H9 (cell line): ENCODE data around the gene RNLS. TPM values are rescaled to one million over a fixed set of nuclear protein-coding genes. Genes with fewer than 3 reads are reported as not detected.

ENCODE experiments used
- DNase-seq: peaks from one replicate; pipeline ENCODE4 v3.0.0-alpha.2; 2017
- H2AFZ ChIP-seq: one replicate; pipeline ENCODE4 v1.6.1; 2013; ENCODE audit warnings: mild to moderate bottlenecking, low read length, control low read depth, moderate library complexity
- H2AK5ac ChIP-seq: 2 replicates; pipeline ENCODE4 v1.6.1; 2013; ENCODE audit warnings: low read length, control low read depth, mixed read lengths; ENCODE audit not compliant: insufficient read length
- H2BK120ac ChIP-seq: one replicate; pipeline ENCODE4 v1.6.1; 2013; ENCODE audit warnings: low read depth, mild to moderate bottlenecking, low read length, control low read depth, inconsistent platforms; ENCODE audit not compliant: poor library complexity, severe bottlenecking
- H2BK12ac ChIP-seq: 2 replicates; pipeline ENCODE4 v1.6.1; 2013; ENCODE audit warnings: low read length, control low read depth, mixed read lengths, low read depth; ENCODE audit not compliant: insufficient read length
- H2BK15ac ChIP-seq: 2 replicates; pipeline ENCODE4 v1.6.1; 2013; ENCODE audit warnings: low read depth, low read length, control low read depth
- H2BK20ac ChIP-seq: one replicate; pipeline ENCODE4 v1.6.1; 2013; ENCODE audit warnings: low read depth, mild to moderate bottlenecking, low read length, control low read depth, inconsistent platforms; ENCODE audit not compliant: poor library complexity, severe bottlenecking
- H2BK5ac ChIP-seq: 2 replicates; pipeline ENCODE4 v1.6.1; 2013; ENCODE audit warnings: low read length, control low read depth, mixed read lengths; ENCODE audit not compliant: insufficient read length
- H3K14ac ChIP-seq: 2 replicates; pipeline ENCODE4 v1.6.1; 2013; ENCODE audit warnings: low read length, control low read depth; ENCODE audit not compliant: insufficient read depth
- H3K18ac ChIP-seq: 2 replicates; pipeline ENCODE4 v1.6.1; 2013; ENCODE audit warnings: low read depth, mild to moderate bottlenecking, mixed read lengths, low read length, control low read depth; ENCODE audit not compliant: insufficient read length
- H3K23ac ChIP-seq: 2 replicates; pipeline ENCODE4 v1.6.1; 2013; ENCODE audit warnings: low read length, control low read depth, mixed read lengths, low read depth; ENCODE audit not compliant: insufficient read length
- H3K23me2 ChIP-seq: 2 replicates; pipeline ENCODE4 v1.6.1; 2013; ENCODE audit warnings: low read depth, mild to moderate bottlenecking, mixed read lengths, low read length, control low read depth; ENCODE audit not compliant: insufficient read length, poor library complexity, severe bottlenecking
- H3K27ac ChIP-seq: 2 replicates; pipeline ENCODE4 v1.5.1; 2013; ENCODE audit warnings: low read length, control low read depth, mixed read lengths, low read depth; ENCODE audit not compliant: insufficient read length
- H3K27me3 ChIP-seq: 2 replicates; pipeline ENCODE4 v1.6.1; 2013; ENCODE audit warnings: low read length, control low read depth, inconsistent platforms; ENCODE audit not compliant: insufficient read depth
- H3K4ac ChIP-seq: 2 replicates; pipeline ENCODE4 v1.6.1; 2013; ENCODE audit warnings: low read depth, mild to moderate bottlenecking, control low read depth, inconsistent platforms, low read length, moderate library complexity
- H3K4me1 ChIP-seq: 2 replicates; pipeline ENCODE4 v1.6.1; 2013; ENCODE audit warnings: low read length, control low read depth, inconsistent platforms; ENCODE audit not compliant: insufficient read depth
- H3K4me2 ChIP-seq: 2 replicates; pipeline ENCODE4 v1.6.1; 2013; ENCODE audit warnings: low read length, control low read depth, mixed read lengths; ENCODE audit not compliant: insufficient read length, insufficient read depth
- H3K56ac ChIP-seq: 2 replicates; pipeline ENCODE4 v1.6.1; 2013; ENCODE audit warnings: low read depth, mild to moderate bottlenecking, mixed read lengths, low read length, control low read depth; ENCODE audit not compliant: insufficient read length
- H3K79me1 ChIP-seq: 2 replicates; pipeline ENCODE4 v1.6.1; 2013; ENCODE audit warnings: low read depth, mild to moderate bottlenecking, moderate library complexity, low read length, control low read depth, inconsistent platforms; ENCODE audit not compliant: insufficient read depth, poor library complexity, severe bottlenecking
- H3K79me2 ChIP-seq: 2 replicates; pipeline ENCODE4 v1.6.1; 2013; ENCODE audit warnings: low read length, control low read depth, inconsistent platforms; ENCODE audit not compliant: insufficient read depth
- H3K9ac ChIP-seq: 2 replicates; pipeline ENCODE4 v1.6.1; 2013; ENCODE audit warnings: low read length, control low read depth, mixed read lengths; ENCODE audit not compliant: insufficient read length; ENCODE audit errors: extremely low read depth
- H3K9me3 ChIP-seq: one replicate; pipeline ENCODE4 v1.6.1; 2013; ENCODE audit warnings: low read depth, low read length, inconsistent platforms; ENCODE audit not compliant: control insufficient read depth
- H3T11ph ChIP-seq: one replicate; pipeline ENCODE4 v1.6.1; 2013; ENCODE audit warnings: mild to moderate bottlenecking, low read length, control low read depth, inconsistent platforms
- H4K20me1 ChIP-seq: one replicate; pipeline ENCODE4 v1.6.1; 2013; ENCODE audit not compliant: control insufficient read depth, insufficient read length, insufficient read depth
- H4K5ac ChIP-seq: 2 replicates; pipeline ENCODE4 v1.6.1; 2013; ENCODE audit warnings: low read depth, mild to moderate bottlenecking, mixed read lengths, low read length, control low read depth; ENCODE audit not compliant: insufficient read length
- H4K8ac ChIP-seq: replicated peaks from 2 replicates; pipeline ENCODE4 v1.6.1; 2013; ENCODE audit warnings: low read length, control low read depth, mixed read lengths, low read depth; ENCODE audit not compliant: insufficient read length
- H4K91ac ChIP-seq: 2 replicates; pipeline ENCODE4 v1.6.1; 2013; ENCODE audit warnings: low read depth, mild to moderate bottlenecking, moderate library complexity, mixed read lengths, low read length, control low read depth; ENCODE audit not compliant: insufficient read length
- H3K27ac Mint-ChIP-seq, 3 experiments: 2 replicates in 2 of 3; 3 replicates in 1 of 3; pipeline ENCODE4 v1.8.0; 2020 to 2021; ENCODE audit warnings: mixed read lengths in 3 of 3, mild to moderate bottlenecking in 1 of 3, moderate library complexity in 1 of 3
- H3K27me3 Mint-ChIP-seq: 2 replicates; pipeline ENCODE4 v1.8.0; 2021; ENCODE audit warnings: low read depth, mild to moderate bottlenecking, moderate library complexity, mixed read lengths
- H3K36me3 Mint-ChIP-seq, 3 experiments: 2 replicates in 2 of 3; 3 replicates in 1 of 3; pipeline ENCODE4 v1.8.0; 2020 to 2021; ENCODE audit warnings: low read depth in 3 of 3, mixed read lengths in 3 of 3; ENCODE audit not compliant: insufficient read depth in 1 of 3
- H3K4me1 Mint-ChIP-seq, 2 experiments: 2 replicates each; pipeline ENCODE4 v1.8.0; 2020; ENCODE audit warnings: mixed read lengths in 2 of 2
- H3K4me3 Mint-ChIP-seq, 2 experiments: 2 replicates in 1 of 2; 3 replicates in 1 of 2; pipeline ENCODE4 v1.8.0; 2020 to 2021; ENCODE audit warnings: mild to moderate bottlenecking in 2 of 2, mixed read lengths in 2 of 2, moderate library complexity in 1 of 2
- H3K9me3 Mint-ChIP-seq, 2 experiments: 2 replicates in 1 of 2; 3 replicates in 1 of 2; pipeline ENCODE4 v1.8.0; 2020; ENCODE audit warnings: mild to moderate bottlenecking in 2 of 2, mixed read lengths in 2 of 2, moderate library complexity in 1 of 2
- CTCF ChIP-seq: fragments of 200-600 bp; sonication (generic); conservative IDR thresholded peaks from 3 replicates; pipeline ENCODE4 v1.8.0; 2021; ENCODE audit warnings: antibody characterized with exemption, mild to moderate bottlenecking
- WGBS: extraction: QIAGEN DNeasy Blood & Tissue Kit; methylation state at CpG from one replicate; pipeline ENCODE4 v1.1.7; 2013; ENCODE audit warnings: missing lambda C conversion rate, low lambda C conversion rate, mixed read lengths; ENCODE audit not compliant: insufficient read length; ENCODE audit errors: extremely low coverage; 5-methylcytosine and 5-hydroxymethylcytosine counted together
- total RNA-seq: library from RNA; stranded (reverse); gene quantifications from 2 replicates; pipeline ENCODE4 v1.2.1, GENCODE V29; 2021

Gene RNLS
- total RNA-seq, 1 experiment from 2014 or later: 7.5 TPM

GRCh38 chr10:88525371-88526069 is 57.6 kb downstream of the RNLS start:
- no peak for TF ChIP-seq CTCF
- H3K79me2 ChIP-seq: no peaks in the 10 kb centered on the region
- no peaks in the 10 kb centered on the region; the same call in 1 of the 2 replicates for H3K4me1 ChIP-seq
- H3K79me1 ChIP-seq: no peaks in the 10 kb centered on the region
- no peak overlapping the region for H3K4ac ChIP-seq
- H2BK5ac ChIP-seq: no peak overlapping the region
- H2AK5ac ChIP-seq: no peak overlapping the region
- no peaks in the 10 kb centered on the region for H3K27me3 ChIP-seq
- no peak overlapping the region for H2BK20ac ChIP-seq
- H3T11ph ChIP-seq: no peak overlapping the region
- H2BK12ac ChIP-seq: no peak overlapping the region
- Mint-ChIP-seq H3K27me3 (no peaks in the 10 kb centered on the region), H3K9me3 (no peaks in the 10 kb centered on the region), H3K4me1 (peaks cover 20 to 22% of the 10 kb centered on the region in 2 experiments), H3K36me3 (no peaks in the 10 kb centered on the region), H3K27ac (no peak overlapping the region), H3K4me3 (no peak overlapping the region)
- no CpG with 5 or more reads among the region's 3 CpGs for WGBS
- no peak overlapping the region for H2AFZ ChIP-seq
- no peaks in the 10 kb centered on the region for H4K20me1 ChIP-seq
- H2BK120ac ChIP-seq: no peak overlapping the region
- no peak overlapping the region for H3K9ac ChIP-seq
- DNase-seq: no peak
- no peak overlapping the region for H3K14ac ChIP-seq
- no peak overlapping the region for H4K8ac ChIP-seq
- H3K23ac ChIP-seq: no peak overlapping the region
- H3K9me3 ChIP-seq: no peaks in the 10 kb centered on the region
- no peak overlapping the region for H3K56ac ChIP-seq
- H4K91ac ChIP-seq: no peak overlapping the region
- H3K18ac ChIP-seq: no peak overlapping the region
- H3K4me2 ChIP-seq: no peak overlapping the region
- no peak overlapping the region for H4K5ac ChIP-seq
- H2BK15ac ChIP-seq: no peak overlapping the region
- no peaks in the 10 kb centered on the region for H3K23me2 ChIP-seq
- no peak overlapping the region for H3K27ac ChIP-seq
